Smooth muscle cell (in vitro differentiated cells): ENCODE data around the gene TNFAIP8L1. TPM values are rescaled to one million over a fixed set of nuclear protein-coding genes. Genes with fewer than 3 reads are reported as not detected.

ENCODE experiments used
- DNase-seq: peaks from one replicate; lab custom pipeline; 2025; ENCODE audit not compliant: unreplicated experiment; lab: John Stamatoyannopoulos, UW
- H2AFZ ChIP-seq: fragments of 200-600 bp; sonication (generic); 2 replicates; pipeline ENCODE4 v1.6.0; 2016; ENCODE audit warnings: antibody characterized with exemption, low read depth, mild to moderate bottlenecking
- H3F3A ChIP-seq: fragments of 200-600 bp; sonication (generic); 2 replicates; pipeline ENCODE4 v1.6.0; 2017; ENCODE audit warnings: antibody characterized with exemption, low read depth
- H3K27ac ChIP-seq: fragments of 200-600 bp; sonication (generic); 2 replicates; pipeline ENCODE4 v1.5.1; 2016; ENCODE audit warnings: low read depth, mild to moderate bottlenecking
- H3K27me3 ChIP-seq: fragments of 200-600 bp; sonication (generic); 2 replicates; pipeline ENCODE4 v1.6.1; 2016; ENCODE audit warnings: low read depth, mild to moderate bottlenecking
- H3K36me3 ChIP-seq: fragments of 200-600 bp; sonication (generic); 2 replicates; pipeline ENCODE4 v1.5.1; 2016; ENCODE audit warnings: low read depth
- H3K4me1 ChIP-seq: fragments of 200-600 bp; sonication (generic); 2 replicates; pipeline ENCODE4 v1.5.1; 2016; ENCODE audit warnings: low read depth
- H3K4me2 ChIP-seq: fragments of 200-600 bp; sonication (generic); 2 replicates; pipeline ENCODE4 v1.6.0; 2016; ENCODE audit warnings: mild to moderate bottlenecking
- H3K4me3 ChIP-seq: fragments of 200-600 bp; sonication (generic); 2 replicates; pipeline ENCODE4 v1.5.1; 2016; ENCODE audit warnings: mild to moderate bottlenecking
- H3K79me2 ChIP-seq: fragments of 200-600 bp; sonication (generic); 2 replicates; pipeline ENCODE4 v1.6.0; 2016; ENCODE audit warnings: low read depth, mild to moderate bottlenecking
- H3K9ac ChIP-seq: fragments of 200-600 bp; sonication (generic); 2 replicates; pipeline ENCODE4 v1.6.0; 2016; ENCODE audit warnings: low read depth
- H3K9me3 ChIP-seq: fragments of 200-600 bp; sonication (generic); replicated peaks from 2 replicates; pipeline ENCODE4 v1.5.1; 2016; ENCODE audit warnings: low read depth
- H4K20me1 ChIP-seq: fragments of 200-600 bp; sonication (generic); 2 replicates; pipeline ENCODE4 v1.6.0; 2016; ENCODE audit warnings: low read depth
- WGBS: methylation state at CpG from one replicate; pipeline ENCODE4 v1.1.7; 2016; ENCODE audit warnings: low lambda C conversion rate; 5-methylcytosine and 5-hydroxymethylcytosine counted together
- polyA plus RNA-seq: library from polyadenylated mRNA; unstranded; fragments of >200 nt; fragmentation: Nextera tagmentation; extraction: Ambion mirVana; gene quantifications from 2 replicates; pipeline ENCODE4 v1.2.1, GENCODE V29; 2016
- total RNA-seq: library from RNA; depleted of rRNA; stranded (reverse); fragments of >200 nt; gene quantifications from 2 replicates; pipeline ENCODE4 v1.2.3, GENCODE V29; 2014
- TF ChIP-seq, protein P1 (sequence below): fragments of 200-600 bp; sonication (generic); IDR thresholded peaks from 2 replicates; pipeline ENCODE4 v1.5.1; 2017; ENCODE audit warnings: borderline replicate concordance, mild to moderate bottlenecking, antibody characterized with exemption; ENCODE audit not compliant: insufficient read depth, poor library complexity, severe bottlenecking

The TNFAIP8L1 gene
- total and polyA plus RNA-seq, 2 experiments from 2014 or later, result 2.2 to 5.2 TPM

DNA sequence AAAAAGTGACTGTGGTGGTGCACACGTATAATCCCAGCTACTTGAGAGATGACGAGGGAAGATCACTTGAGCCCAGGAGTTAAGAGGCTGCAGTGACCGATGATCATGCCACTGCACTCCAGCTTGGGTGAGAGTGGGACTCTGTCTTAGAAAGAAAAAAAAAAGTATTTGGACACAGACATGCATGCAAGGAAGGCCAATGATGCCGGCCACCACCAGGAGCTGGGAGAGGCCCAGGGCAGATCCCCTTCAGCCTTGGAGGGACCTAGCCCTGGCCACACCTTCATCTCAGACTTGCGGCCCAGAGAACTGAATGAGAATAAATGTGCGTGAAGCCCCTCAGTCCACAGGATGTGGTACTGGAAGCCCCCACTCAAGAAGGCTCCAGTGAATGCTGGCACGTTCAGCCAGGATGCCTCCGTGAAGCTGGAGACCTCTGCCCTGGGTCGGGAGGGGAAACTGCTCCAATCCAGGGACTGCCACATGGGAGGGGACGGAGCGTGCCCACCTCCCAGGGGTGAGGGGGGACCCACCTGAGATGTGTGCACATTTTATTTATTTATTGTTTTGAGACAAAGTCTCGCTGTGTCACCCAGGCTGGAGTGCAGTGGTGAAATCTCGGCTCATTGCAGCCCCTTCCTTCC lies 14.6 kb downstream of the TNFAIP8L1 start:
- Histone ChIP-seq H3K9me3 (no peaks in the 10 kb centered on the region), H3K4me1 (no peaks in the 10 kb centered on the region), H4K20me1 (no peaks in the 10 kb centered on the region), H3K79me2 (no peaks in the 10 kb centered on the region), H3F3A (no peaks in the 10 kb centered on the region), H3K27me3 (no peaks in the 10 kb centered on the region), H3K4me3 (no peak overlapping the region), H3K9ac (no peak overlapping the region), H2AFZ (no peak overlapping the region), H3K27ac (no peak overlapping the region), H3K36me3 (no peaks in the 10 kb centered on the region), H3K4me2 (no peak overlapping the region)
- TF ChIP-seq, protein P1, sequence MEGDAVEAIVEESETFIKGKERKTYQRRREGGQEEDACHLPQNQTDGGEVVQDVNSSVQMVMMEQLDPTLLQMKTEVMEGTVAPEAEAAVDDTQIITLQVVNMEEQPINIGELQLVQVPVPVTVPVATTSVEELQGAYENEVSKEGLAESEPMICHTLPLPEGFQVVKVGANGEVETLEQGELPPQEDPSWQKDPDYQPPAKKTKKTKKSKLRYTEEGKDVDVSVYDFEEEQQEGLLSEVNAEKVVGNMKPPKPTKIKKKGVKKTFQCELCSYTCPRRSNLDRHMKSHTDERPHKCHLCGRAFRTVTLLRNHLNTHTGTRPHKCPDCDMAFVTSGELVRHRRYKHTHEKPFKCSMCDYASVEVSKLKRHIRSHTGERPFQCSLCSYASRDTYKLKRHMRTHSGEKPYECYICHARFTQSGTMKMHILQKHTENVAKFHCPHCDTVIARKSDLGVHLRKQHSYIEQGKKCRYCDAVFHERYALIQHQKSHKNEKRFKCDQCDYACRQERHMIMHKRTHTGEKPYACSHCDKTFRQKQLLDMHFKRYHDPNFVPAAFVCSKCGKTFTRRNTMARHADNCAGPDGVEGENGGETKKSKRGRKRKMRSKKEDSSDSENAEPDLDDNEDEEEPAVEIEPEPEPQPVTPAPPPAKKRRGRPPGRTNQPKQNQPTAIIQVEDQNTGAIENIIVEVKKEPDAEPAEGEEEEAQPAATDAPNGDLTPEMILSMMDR, result no peak
- DNase-seq, result no peak
- 96% methylated on average over 13 of the region's 13 CpGs for WGBS

DNA sequence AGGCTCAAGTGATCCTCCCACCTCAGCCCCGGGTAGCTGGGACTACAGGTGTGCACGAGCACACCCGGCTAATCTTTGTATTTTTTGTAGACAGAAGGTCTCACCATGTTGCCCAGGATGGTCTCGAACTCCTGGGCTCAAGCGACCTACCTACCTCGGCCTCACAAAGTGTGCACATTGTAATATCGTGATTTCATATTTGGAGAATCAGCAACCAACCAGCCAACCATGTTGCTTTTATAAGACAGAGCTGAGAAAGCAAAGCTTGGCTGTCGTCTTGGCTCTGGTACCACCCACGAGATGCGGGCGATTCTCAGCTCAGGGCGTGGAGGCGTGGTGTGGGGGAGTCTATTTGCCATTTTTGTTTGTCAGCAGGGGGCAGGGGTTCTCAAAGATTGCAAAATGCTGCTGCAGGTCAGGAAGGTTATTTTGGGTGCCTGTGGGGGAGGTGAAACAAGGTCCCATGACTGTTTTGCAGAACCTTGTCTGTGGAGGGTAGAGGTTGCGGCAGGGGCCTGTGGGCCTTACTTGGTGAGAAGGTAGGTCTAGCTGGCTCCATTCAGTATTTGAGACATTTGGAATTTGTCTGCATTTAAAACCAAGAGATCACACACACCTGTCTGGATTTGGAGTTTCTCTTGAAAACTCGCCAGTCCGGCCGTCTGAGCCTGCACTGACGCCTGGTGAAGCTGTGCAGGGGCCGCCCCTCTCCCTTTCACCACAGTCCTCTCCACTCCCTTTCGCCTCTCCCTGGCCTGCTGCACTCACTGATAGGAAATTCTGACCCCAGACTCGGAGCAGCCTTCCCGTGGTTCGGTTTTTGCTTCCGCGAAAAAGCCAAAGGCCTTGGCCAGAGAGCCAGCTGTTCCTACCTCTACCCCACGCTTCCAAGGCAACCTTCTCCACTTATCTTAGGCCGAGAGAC lies 15.4 kb downstream of the TNFAIP8L1 start:
- no peaks in the 10 kb centered on the region for H3K79me2 ChIP-seq
- no peaks in the 10 kb centered on the region for H3K4me1 ChIP-seq
- no peak overlapping the region for H3K9ac ChIP-seq
- H3K4me2 ChIP-seq, result no peak overlapping the region
- TF ChIP-seq, protein P1, result no peak
- no peak for DNase-seq
- no peaks in the 10 kb centered on the region for H3K36me3 ChIP-seq
- H2AFZ ChIP-seq, result no peak overlapping the region
- no peak overlapping the region for H3K27ac ChIP-seq
- no peaks in the 10 kb centered on the region for H3F3A ChIP-seq
- WGBS, result 95% methylated on average over 27 of the region's 27 CpGs
- H4K20me1 ChIP-seq, result peaks cover under 1% of the 10 kb centered on the region
- no peak overlapping the region for H3K4me3 ChIP-seq
- H3K27me3 ChIP-seq, result no peaks in the 10 kb centered on the region
- H3K9me3 ChIP-seq, result no peaks in the 10 kb centered on the region

DNA sequence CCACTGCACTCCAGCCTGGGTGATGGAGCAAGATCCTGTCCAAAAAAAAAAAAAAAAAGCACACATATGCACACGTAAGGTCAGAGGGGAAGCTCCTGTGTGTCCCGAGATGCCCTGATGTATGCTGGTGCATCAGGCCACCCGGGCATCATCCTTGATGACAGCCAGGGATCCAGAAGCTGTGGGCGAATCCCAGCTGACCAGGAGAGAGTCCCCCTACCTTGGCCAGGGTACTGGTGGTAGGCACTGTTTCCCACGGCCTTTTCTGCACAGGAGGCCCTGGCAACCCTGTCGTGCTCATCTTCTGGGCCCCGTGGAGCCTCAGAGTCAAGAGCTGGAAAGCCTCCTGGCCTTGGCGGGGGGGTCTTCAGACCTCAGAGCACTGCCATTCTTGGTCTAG lies 16.8 kb downstream of the TNFAIP8L1 start:
- no peaks in the 10 kb centered on the region for H3K4me1 ChIP-seq
- H4K20me1 ChIP-seq, result peaks cover 15% of the 10 kb centered on the region
- DNase-seq, result no peak
- H3K9me3 ChIP-seq, result no peaks in the 10 kb centered on the region
- H3K36me3 ChIP-seq, result no peaks in the 10 kb centered on the region
- H3K4me2 ChIP-seq, result no peak overlapping the region
- H3K27ac ChIP-seq, result no peak overlapping the region
- no peaks in the 10 kb centered on the region for H3K27me3 ChIP-seq
- TF ChIP-seq, protein P1, result no peak
- no peaks in the 10 kb centered on the region for H3F3A ChIP-seq
- no peak overlapping the region for H3K9ac ChIP-seq
- 95% methylated on average over 8 of the region's 8 CpGs for WGBS
- no peak overlapping the region for H3K4me3 ChIP-seq
- H3K79me2 ChIP-seq, result no peaks in the 10 kb centered on the region
- no peak overlapping the region for H2AFZ ChIP-seq
